Breast epithelium (tissue), 4 donors: ENCODE data around the gene CSRNP2. TPM values are rescaled to one million over a fixed set of nuclear protein-coding genes. Genes with fewer than 3 reads are reported as not detected.

Experiments
- DNase-seq, 2 donors: peaks; one replicate each; pipeline ENCODE4 v3.0.0-alpha.2; 2019; ENCODE audit warnings: low spot score in 2 of 2
- H3K27ac ChIP-seq, 2 donors: fragments of 200-600 bp; sonication (generic) in 1 of 2; one replicate each; pipeline ENCODE4 v1.5.1; 2016 to 2019; ENCODE audit warnings: mild to moderate bottlenecking in 1 of 2
- H3K27me3 ChIP-seq, 2 donors: fragments of 200-600 bp; sonication (generic) in 1 of 2; one replicate each; pipeline versions ENCODE4 v1.5.1 to v1.6.0; 2017 to 2019; ENCODE audit warnings: control low read depth in 1 of 2, mild to moderate bottlenecking in 1 of 2
- H3K36me3 ChIP-seq: fragments of 200-600 bp; one replicate; pipeline ENCODE4 v1.5.1; 2019
- H3K4me1 ChIP-seq, 2 donors: fragments of 200-600 bp; sonication (generic); one replicate each; pipeline ENCODE4 v1.5.1; 2016 to 2019; ENCODE audit warnings: control low read depth in 1 of 2
- H3K4me3 ChIP-seq, 3 donors: fragments of 200-600 bp; sonication (generic); 1 replicate in 2 of 3; 2 replicates in 1 of 3; pipeline ENCODE4 v1.5.1; 2016 to 2019; ENCODE audit warnings: mild to moderate bottlenecking in 3 of 3, moderate library complexity in 2 of 3
- H3K9me3 ChIP-seq, 2 donors: fragments of 200-600 bp; sonication (generic) in 1 of 2; one replicate each; pipeline ENCODE4 v1.5.1; 2016 to 2019; ENCODE audit warnings: control low read depth in 1 of 2
- CTCF ChIP-seq, 3 donors: fragments of 450-650 bp; IDR thresholded peaks; one replicate each; pipeline ENCODE4 v1.5.1; 2016 to 2017; ENCODE audit warnings: antibody characterized with exemption in 3 of 3, mild to moderate bottlenecking in 3 of 3, moderate library complexity in 3 of 3
- POLR2A ChIP-seq: fragments of 450-650 bp; IDR thresholded peaks from one replicate; pipeline ENCODE4 v1.6.1; 2016; ENCODE audit warnings: antibody characterized with exemption, mild to moderate bottlenecking, moderate library complexity
- POLR2AphosphoS5 ChIP-seq, 3 donors: sonication (generic); formaldehyde crosslinking; IDR thresholded peaks; one replicate each; pipeline ENCODE4 v1.6.1; 2017; ENCODE audit warnings: antibody characterized with exemption in 3 of 3
- intact Hi-C: fragments of 100-400 bp; cut with DNase I; formaldehyde crosslinking; loops from one replicate; pipeline ENCODE4 v1.15.1; 2023; ENCODE audit warnings: low total_unique reads
- total RNA-seq, 3 donors: library from RNA; depleted of rRNA; stranded (reverse); fragments of >200 nt; gene quantifications; one replicate each; pipeline ENCODE4 v1.1.0, GENCODE V29; 2016

The CSRNP2 gene
- total RNA-seq, 3 donors from 2014 or later: 20.2 to 37.3 (median 35.7) TPM

GRCh38 chr12:51013441-51013840 lies 70.0 kb downstream of the CSRNP2 start:
- no peak for DNase-seq
- peaks cover 0 to 8% of the 10 kb centered on the region in 2 donors for H3K4me1 ChIP-seq
- no peak overlapping the region for H3K4me3 ChIP-seq
- intact Hi-C loops: no loop called here
- H3K27ac ChIP-seq: no peak overlapping the region
- H3K27me3 ChIP-seq: no peaks in the 10 kb centered on the region
- H3K36me3 ChIP-seq: no peaks in the 10 kb centered on the region
- H3K9me3 ChIP-seq: no peaks in the 10 kb centered on the region
- TF ChIP-seq CTCF (IDR thresholded peaks at IDR 0.05): no peak
- TF ChIP-seq POLR2AphosphoS5 (IDR thresholded peaks at IDR 0.05): no peak
- no peak for TF ChIP-seq POLR2A

DNA sequence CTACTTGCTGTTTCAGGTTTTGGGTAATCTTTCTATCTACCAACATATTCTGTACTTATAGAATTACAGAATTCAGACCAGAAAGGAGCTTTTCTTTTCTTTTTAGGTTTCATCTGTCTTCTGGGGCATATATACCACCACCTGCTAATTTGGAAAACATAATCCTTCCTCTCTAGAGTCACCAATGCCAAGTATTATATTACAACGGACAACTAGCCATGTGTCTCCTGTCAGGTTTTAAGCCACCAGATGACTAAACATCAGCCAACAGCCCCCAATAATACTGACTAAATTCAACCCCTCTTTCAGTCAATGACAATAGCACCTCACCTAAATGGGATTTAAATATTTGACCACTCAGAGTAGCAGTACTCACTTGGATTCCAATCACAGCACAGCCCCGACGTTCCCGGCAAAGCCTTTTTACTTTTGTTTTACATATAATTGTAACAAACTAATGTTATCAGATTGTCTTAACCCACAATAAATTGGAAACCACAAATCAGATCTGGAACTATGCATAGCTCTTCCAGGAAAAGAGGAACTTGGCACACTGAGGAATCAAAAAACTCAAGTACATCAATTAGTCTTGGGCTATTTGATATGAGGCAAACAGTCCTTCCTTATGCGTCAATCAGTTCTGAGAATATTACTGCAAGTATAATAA lies 70.7 kb downstream of the CSRNP2 start:
- Histone ChIP-seq H3K27me3 (no peaks in the 10 kb centered on the region), H3K9me3 (no peaks in the 10 kb centered on the region), H3K4me3 (no peak overlapping the region), H3K36me3 (no peaks in the 10 kb centered on the region), H3K4me1 (peaks cover 0 to 8% of the 10 kb centered on the region in 2 donors), H3K27ac (no peak overlapping the region)
- TF ChIP-seq CTCF (IDR thresholded peaks at IDR 0.05): no peak
- TF ChIP-seq POLR2A: no peak
- DNase-seq: no peak
- intact Hi-C loops: no loop called here

- no peak for TF ChIP-seq POLR2AphosphoS5 (IDR thresholded peaks at IDR 0.05)
- TF ChIP-seq POLR2A: no peak
- no peak for TF ChIP-seq CTCF (IDR thresholded peaks at IDR 0.05)
- Histone ChIP-seq H3K27ac (no peak overlapping the region), H3K4me3 (no peak overlapping the region), H3K9me3 (no peaks in the 10 kb centered on the region), H3K36me3 (no peaks in the 10 kb centered on the region), H3K27me3 (no peaks in the 10 kb centered on the region), H3K4me1 (peaks cover 0 to 8% of the 10 kb centered on the region in 2 donors)
- intact Hi-C loops: no loop called here
- DNase-seq: no peak
Measured at GRCh38 chr12:51011955-51012354, 71.4 kb downstream of the CSRNP2 start.

Other genes with a start within 250 kb of the CSRNP2 start
- not detected for gene TMPRSS12, start 240.7 kb downstream of the CSRNP2 start, total RNA-seq
- gene HIGD1C, start 131.1 kb downstream of the CSRNP2 start, total RNA-seq: not detected
- gene SLC11A2, start 57.2 kb downstream of the CSRNP2 start, total RNA-seq: 100 to 1,000 TPM in 1 of 3 donors, 10 to 100 TPM in 2; 52.2 to 103 (median 91.0) TPM
- 10 to 100 TPM; 63.6 to 92.0 (median 82.1) TPM for gene LETMD1, start 35.3 kb downstream of the CSRNP2 start, total RNA-seq
- 10 to 100 TPM; 14.6 to 22.1 (median 16.4) TPM for gene TFCP2, start 89.5 kb upstream of the CSRNP2 start, total RNA-seq
- 10 to 100 TPM; 10.5 to 23.3 (median 15.2) TPM for gene POU6F1, start 134.5 kb upstream of the CSRNP2 start, total RNA-seq
- 100 to 1,000 TPM; 318 to 408 (median 330) TPM for gene DAZAP2, start 155.2 kb upstream of the CSRNP2 start, total RNA-seq
- gene SMAGP, start 186.8 kb upstream of the CSRNP2 start, total RNA-seq: 10 to 100 TPM in 2 of 3 donors, 1 to 10 TPM in 1; 5.8 to 16.1 (median 15.5) TPM
- 1 to 10 TPM; 2.3 to 7.6 (median 6.2) TPM for gene BIN2, start 240.6 kb upstream of the CSRNP2 start, total RNA-seq